Activated T-helper 17 cell treated with anti-CD3 and anti-CD28 coated beads, Interleukin-2, amount 50 U/mL, for 72 hours (primary cell): ENCODE data around the gene AP2B1. TPM values are rescaled to one million over a fixed set of nuclear protein-coding genes. Genes with fewer than 3 reads are reported as not detected.
"Not testable (repeated sequence)": the region's sequence is repeated elsewhere in the genome, so short reads cannot be mapped to it uniquely, and the experiment has no call there.

ENCODE experiments used
- ATAC-seq: fragments of 150-1000 bp; cut with Tn5 transposase; replicated peaks from 2 replicates; pipeline ENCODE4 v1.10.0; 2021; ENCODE audit warnings: mild to moderate bottlenecking, moderate library complexity
- H3K27ac Mint-ChIP-seq: one replicate; pipeline ENCODE4 v1.8.0; 2022; ENCODE audit warnings: mixed read lengths
- H3K27me3 Mint-ChIP-seq: one replicate; pipeline ENCODE4 v1.8.0; 2022; ENCODE audit warnings: mixed read lengths
- H3K36me3 Mint-ChIP-seq: one replicate; pipeline ENCODE4 v1.8.0; 2022; ENCODE audit warnings: low read depth, mild to moderate bottlenecking, mixed read lengths
- H3K4me1 Mint-ChIP-seq: one replicate; pipeline ENCODE4 v1.8.0; 2022; ENCODE audit warnings: mixed read lengths
- H3K4me3 Mint-ChIP-seq: one replicate; pipeline ENCODE4 v1.8.0; 2022; ENCODE audit warnings: mild to moderate bottlenecking, mixed read lengths
- H3K9me3 Mint-ChIP-seq: one replicate; pipeline ENCODE4 v1.8.0; 2022; ENCODE audit warnings: mixed read lengths
- total RNA-seq, 2 donors: library from RNA; stranded (reverse); gene quantifications; one replicate each; pipeline ENCODE4 v1.2.3, GENCODE V29; 2022

Gene AP2B1
- total RNA-seq, 2 donors from 2014 or later = 189 to 213 TPM

- Mint-ChIP-seq H3K4me1 (peaks cover 3% of the 10 kb centered on the region), H3K27ac (no peak overlapping the region), H3K27me3 (peaks cover 9% of the 10 kb centered on the region), H3K36me3 (no peaks in the 10 kb centered on the region), H3K4me3 (no peak overlapping the region), H3K9me3 (no peaks in the 10 kb centered on the region)
- ATAC-seq = no peak
Observed at GRCh38 chr17:35742896-35743477, 155.9 kb downstream of the AP2B1 start.

DNA sequence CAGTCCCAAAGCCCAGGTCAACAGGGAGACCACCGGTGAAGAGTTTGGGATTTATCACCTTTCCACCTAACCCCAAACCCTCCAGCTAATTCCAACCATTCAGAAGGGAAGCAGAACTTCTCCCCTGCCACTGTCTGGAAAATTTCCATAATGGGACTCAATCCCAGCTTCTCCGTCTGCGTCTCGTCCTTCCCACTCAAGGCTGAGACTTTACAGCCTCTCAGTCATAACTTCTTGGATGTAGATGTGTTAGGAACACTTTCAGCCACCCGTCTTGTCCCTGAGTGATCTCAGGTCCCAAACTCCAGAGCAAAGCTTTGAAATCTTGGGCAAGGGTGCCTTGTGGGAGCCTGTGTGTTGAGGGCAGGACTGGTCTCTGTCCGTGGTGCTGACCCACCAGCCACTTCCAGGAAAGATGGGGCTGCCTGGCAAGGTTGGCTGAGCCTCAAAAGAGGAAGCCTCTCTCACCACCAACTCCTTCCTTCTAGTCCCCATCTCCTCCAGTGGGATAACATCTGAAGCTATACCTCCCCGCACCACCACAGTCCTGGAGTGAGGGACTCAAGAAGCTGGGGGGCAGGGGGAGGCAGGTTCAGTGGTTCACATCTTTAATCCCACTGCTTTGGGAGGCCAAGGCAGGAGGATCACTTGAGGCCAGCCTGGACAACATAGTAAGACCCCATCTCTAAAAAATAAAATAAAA is 156.7 kb downstream of the AP2B1 start:
- Mint-ChIP-seq H3K4me1 (peaks cover 3% of the 10 kb centered on the region), H3K4me3 (no peak overlapping the region), H3K27me3 (peaks cover 13% of the 10 kb centered on the region), H3K36me3 (no peaks in the 10 kb centered on the region), H3K27ac (no peak overlapping the region), H3K9me3 (no peaks in the 10 kb centered on the region)
- no peak for ATAC-seq

DNA sequence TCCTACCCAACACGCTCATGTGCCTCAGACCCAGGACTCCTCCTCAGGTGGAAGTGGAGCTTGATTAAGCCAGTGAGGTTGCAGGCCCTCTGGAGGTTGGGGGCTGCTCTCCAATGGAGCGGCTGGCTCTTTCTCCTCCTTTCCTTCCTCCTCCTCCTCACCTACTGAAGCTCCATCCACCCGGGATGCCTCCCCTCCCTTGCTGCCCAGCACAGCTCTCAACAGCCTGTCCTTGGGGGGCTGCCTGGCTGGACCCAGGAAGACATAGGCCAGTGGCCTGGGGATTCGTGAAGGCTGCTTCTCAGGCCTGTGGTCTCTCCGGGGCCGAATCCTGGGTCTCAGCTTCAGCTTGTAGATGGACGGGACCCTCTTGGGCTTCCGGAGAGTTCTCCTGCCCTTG is 157.7 kb downstream of the AP2B1 start:
- H3K9me3 Mint-ChIP-seq = no peaks in the 10 kb centered on the region
- no peak for ATAC-seq
- H3K27me3 Mint-ChIP-seq = peaks cover 23% of the 10 kb centered on the region
- no peaks in the 10 kb centered on the region for H3K36me3 Mint-ChIP-seq
- no peak overlapping the region for H3K4me3 Mint-ChIP-seq
- no peak overlapping the region for H3K27ac Mint-ChIP-seq
- peaks cover 3% of the 10 kb centered on the region for H3K4me1 Mint-ChIP-seq

GRCh38 chr17:35745246-35745645 is 158.1 kb downstream of the AP2B1 start:
- no peak for ATAC-seq
- Mint-ChIP-seq H3K4me3 (no peak overlapping the region), H3K27me3 (peaks cover 25% of the 10 kb centered on the region), H3K4me1 (peaks cover 3% of the 10 kb centered on the region), H3K9me3 (no peaks in the 10 kb centered on the region), H3K27ac (no peak overlapping the region), H3K36me3 (no peaks in the 10 kb centered on the region)

DNA sequence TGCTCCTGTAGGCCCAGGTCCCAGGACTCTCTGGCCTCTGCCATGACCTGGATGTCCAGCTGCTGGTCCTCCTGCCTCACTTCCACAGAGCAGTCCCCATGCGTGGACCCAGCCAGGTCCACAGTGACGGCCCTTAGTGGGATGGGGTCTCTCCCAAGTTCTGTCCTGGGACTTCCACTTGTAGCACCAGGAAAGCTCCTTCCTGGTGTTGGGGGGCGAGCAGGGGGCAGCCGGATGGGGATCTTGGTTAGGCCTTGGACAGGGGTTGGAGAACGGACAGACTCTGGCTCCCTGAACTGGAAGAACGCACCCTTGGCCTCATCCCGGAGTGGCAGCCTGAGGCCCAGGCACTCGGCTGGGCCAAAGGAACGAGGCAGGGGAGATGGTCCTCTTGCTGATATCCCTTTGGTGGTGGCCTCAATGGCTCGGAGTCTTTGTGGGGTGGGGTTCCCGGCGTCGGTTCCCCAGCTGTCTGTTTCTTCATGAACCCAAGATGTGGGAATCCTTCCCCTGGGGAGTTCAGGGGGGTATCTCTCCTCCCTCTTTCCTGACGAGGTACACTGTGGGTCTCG is 158.7 kb downstream of the AP2B1 start:
- Mint-ChIP-seq H3K27ac (no peak overlapping the region), H3K4me1 (peaks cover 3% of the 10 kb centered on the region), H3K36me3 (no peaks in the 10 kb centered on the region), H3K9me3 (no peaks in the 10 kb centered on the region), H3K4me3 (no peak overlapping the region), H3K27me3 (peaks cover 31% of the 10 kb centered on the region)
- ATAC-seq = no peak

- Mint-ChIP-seq H3K27me3 (peaks cover 29% of the 10 kb centered on the region), H3K27ac (no peak overlapping the region), H3K9me3 (no peaks in the 10 kb centered on the region), H3K4me1 (no peaks in the 10 kb centered on the region), H3K4me3 (no peak overlapping the region), H3K36me3 (no peaks in the 10 kb centered on the region)
- ATAC-seq = peak; percentile 90
Observed at GRCh38 chr17:35747540-35748017, 160.5 kb downstream of the AP2B1 start.

GRCh38 chr17:35748341-35748841 is 161.3 kb downstream of the AP2B1 start:
- H3K9me3 Mint-ChIP-seq = no peaks in the 10 kb centered on the region
- no peaks in the 10 kb centered on the region for H3K36me3 Mint-ChIP-seq
- no peak overlapping the region for H3K4me3 Mint-ChIP-seq
- no peak for ATAC-seq
- peaks cover 28% of the 10 kb centered on the region for H3K27me3 Mint-ChIP-seq
- H3K4me1 Mint-ChIP-seq = no peaks in the 10 kb centered on the region
- no peak overlapping the region for H3K27ac Mint-ChIP-seq

DNA sequence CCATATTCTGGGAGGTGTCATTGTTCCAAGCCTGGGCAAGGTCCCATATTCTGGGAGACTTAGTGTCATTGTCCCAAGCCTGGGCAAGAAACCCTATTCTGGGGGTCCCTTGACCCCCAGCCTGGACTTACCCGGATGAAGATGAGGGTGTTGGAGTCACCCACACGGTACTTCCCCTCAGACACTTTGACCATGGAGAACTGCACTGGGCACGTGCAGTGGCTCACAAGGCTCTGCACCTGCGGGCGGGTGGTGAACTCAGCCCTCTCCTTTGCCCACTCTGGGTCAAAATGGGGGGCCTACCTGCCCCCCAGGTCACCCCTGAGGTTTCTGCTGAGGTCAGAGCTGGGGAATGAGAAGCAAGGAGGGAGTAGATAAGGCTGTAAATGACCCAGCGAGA is 161.9 kb downstream of the AP2B1 start:
- H3K27ac Mint-ChIP-seq = no peak overlapping the region
- H3K4me1 Mint-ChIP-seq = no peaks in the 10 kb centered on the region
- H3K4me3 Mint-ChIP-seq = no peak overlapping the region
- H3K9me3 Mint-ChIP-seq = no peaks in the 10 kb centered on the region
- no peak for ATAC-seq
- H3K36me3 Mint-ChIP-seq = no peaks in the 10 kb centered on the region
- H3K27me3 Mint-ChIP-seq = peaks cover 28% of the 10 kb centered on the region

- Mint-ChIP-seq H3K36me3 (no peaks in the 10 kb centered on the region), H3K9me3 (no peaks in the 10 kb centered on the region), H3K27me3 (peaks cover 28% of the 10 kb centered on the region), H3K27ac (no peak overlapping the region), H3K4me1 (no peaks in the 10 kb centered on the region), H3K4me3 (no peak overlapping the region)
- no peak for ATAC-seq
Observed at GRCh38 chr17:35749560-35750412, 162.7 kb downstream of the AP2B1 start.

- Mint-ChIP-seq H3K4me1 (no peaks in the 10 kb centered on the region), H3K27me3 (peaks cover 28% of the 10 kb centered on the region), H3K9me3 (no peaks in the 10 kb centered on the region), H3K27ac (no peak overlapping the region), H3K4me3 (no peak overlapping the region), H3K36me3 (no peaks in the 10 kb centered on the region)
- ATAC-seq = no peak
Observed at GRCh38 chr17:35750526-35751395, 163.6 kb downstream of the AP2B1 start.

- H3K36me3 Mint-ChIP-seq, ATAC-seq, H3K4me3 Mint-ChIP-seq, H3K27ac Mint-ChIP-seq, H3K9me3 Mint-ChIP-seq, H3K4me1 Mint-ChIP-seq: not testable (repeated sequence)
- H3K27me3 Mint-ChIP-seq = peaks cover 28% of the 10 kb centered on the region
Observed at GRCh38 chr17:35751541-35751940, 164.4 kb downstream of the AP2B1 start.

- ATAC-seq = no peak
- no peak overlapping the region for H3K4me3 Mint-ChIP-seq
- H3K27me3 Mint-ChIP-seq = peaks cover 28% of the 10 kb centered on the region
- H3K9me3 Mint-ChIP-seq = no peaks in the 10 kb centered on the region
- no peaks in the 10 kb centered on the region for H3K4me1 Mint-ChIP-seq
- H3K27ac Mint-ChIP-seq = no peak overlapping the region
- H3K36me3 Mint-ChIP-seq = no peaks in the 10 kb centered on the region
Observed at GRCh38 chr17:35752471-35752870, 165.3 kb downstream of the AP2B1 start.

- no peaks in the 10 kb centered on the region for H3K36me3 Mint-ChIP-seq
- no peaks in the 10 kb centered on the region for H3K4me1 Mint-ChIP-seq
- no peak for ATAC-seq
- H3K27ac Mint-ChIP-seq = no peak within 1 kb of the TSS
- peaks cover 28% of the 10 kb centered on the region for H3K27me3 Mint-ChIP-seq
- H3K4me3 Mint-ChIP-seq = no peak within 1 kb of the TSS
- no peaks in the 10 kb centered on the region for H3K9me3 Mint-ChIP-seq
Observed at GRCh38 chr17:35752945-35753764, 166.0 kb downstream of the AP2B1 start, which contains the start of gene GAS2L2. Gene GAS2L2, minus strand, starts transcription at chr17:35753239. Its CDS starts 389 bp downstream, at chr17:35752850.
